Central memory CD8-positive, alpha-beta T cell (primary cell): ENCODE measurements around the gene PDXDC1.
A peak's percentile ranks its signal among the peaks of the same experiment; 100 is the strongest.
"Not testable (repeated sequence)": the region's sequence is repeated elsewhere in the genome, so short reads cannot be mapped to it uniquely, and the experiment has no call there.

Experiments used
- ATAC-seq: fragments of 150-1000 bp; cut with Tn5 transposase; replicated peaks from 2 replicates; pipeline ENCODE4 v1.10.0; 2022; ENCODE audit warnings: mild to moderate bottlenecking, moderate FRiP score, moderate number of reproducible peaks; ENCODE audit not compliant: poor library complexity, severe bottlenecking; ENCODE audit errors: extremely low read depth
- DNase-seq, 2 donors: peaks; one replicate each; pipeline ENCODE4 v3.0.0; 2021; ENCODE audit warnings: low spot score in 2 of 2
- H3K27ac Mint-ChIP-seq: one replicate; pipeline ENCODE4 v1.8.0; 2022; ENCODE audit warnings: low read depth, mild to moderate bottlenecking, moderate library complexity, mixed read lengths
- H3K27me3 Mint-ChIP-seq: one replicate; pipeline ENCODE4 v1.8.0; 2022; ENCODE audit warnings: mixed read lengths
- H3K36me3 Mint-ChIP-seq: one replicate; pipeline ENCODE4 v1.8.0; 2022; ENCODE audit warnings: mild to moderate bottlenecking, moderate library complexity, mixed read lengths; ENCODE audit not compliant: insufficient read depth
- H3K4me1 Mint-ChIP-seq: one replicate; pipeline ENCODE4 v1.8.0; 2022; ENCODE audit warnings: mixed read lengths
- H3K4me3 Mint-ChIP-seq: one replicate; pipeline ENCODE4 v1.8.0; 2022; ENCODE audit warnings: mild to moderate bottlenecking, moderate library complexity, mixed read lengths
- H3K9me3 Mint-ChIP-seq: one replicate; pipeline ENCODE4 v1.8.0; 2022; ENCODE audit warnings: mixed read lengths

PDXDC1 gene

GRCh38 chr16:14958323-14958600, 16.6 kb upstream of the PDXDC1 start:
- Mint-ChIP-seq H3K27me3 (peaks cover 23% of the 10 kb centered on the region), H3K4me1 (no peaks in the 10 kb centered on the region), H3K4me3 (no peak overlapping the region), H3K36me3 (no peaks in the 10 kb centered on the region), H3K9me3 (peaks cover 3% of the 10 kb centered on the region), H3K27ac (no peak overlapping the region)
- ATAC-seq (no peak), DNase-seq (no peak)

GRCh38 chr16:14958970-14959369, 15.9 kb upstream of the PDXDC1 start:
- Mint-ChIP-seq H3K27ac (no peak overlapping the region), H3K36me3 (no peaks in the 10 kb centered on the region), H3K9me3 (peaks cover 6% of the 10 kb centered on the region), H3K4me1 (no peaks in the 10 kb centered on the region), H3K27me3 (peaks cover 29% of the 10 kb centered on the region), H3K4me3 (no peak overlapping the region)
- DNase-seq (no peak), ATAC-seq (no peak)

GRCh38 chr16:14961405-14962186, 13.2 kb upstream of the PDXDC1 start:
- Mint-ChIP-seq H3K27ac (no peak overlapping the region), H3K4me1 (no peaks in the 10 kb centered on the region), H3K27me3 (peaks cover 44% of the 10 kb centered on the region), H3K4me3 (no peak overlapping the region), H3K9me3 (peaks cover 6% of the 10 kb centered on the region), H3K36me3 (no peaks in the 10 kb centered on the region)
- ATAC-seq = no peak
- no peak for DNase-seq

- Mint-ChIP-seq H3K27ac (no peak overlapping the region), H3K36me3 (peaks cover 2% of the 10 kb centered on the region), H3K9me3 (peaks cover 6% of the 10 kb centered on the region)
Observed at GRCh38 chr16:14963281-14964173, 11.3 kb upstream of the PDXDC1 start.

GRCh38 chr16:14965328-14965727, 9.5 kb upstream of the PDXDC1 start:
- no peak for ATAC-seq

More at GRCh38 chr16:14963281-14964173, 11.3 kb upstream of the PDXDC1 start:
- Mint-ChIP-seq H3K4me3 (no peak overlapping the region), H3K27me3 (peaks cover 44% of the 10 kb centered on the region), H3K4me1 (no peaks in the 10 kb centered on the region)
- DNase-seq = peak in 1 of 2 donors; percentile 12
- no peak for ATAC-seq

GRCh38 chr16:14969795-14970194, 5.0 kb upstream of the PDXDC1 start:
- not testable (repeated sequence) for H3K36me3 Mint-ChIP-seq, ATAC-seq, H3K9me3 Mint-ChIP-seq, H3K4me1 Mint-ChIP-seq, H3K4me3 Mint-ChIP-seq, DNase-seq, H3K27ac Mint-ChIP-seq
- peaks cover 13% of the 10 kb centered on the region for H3K27me3 Mint-ChIP-seq

More at GRCh38 chr16:14965328-14965727, 9.5 kb upstream of the PDXDC1 start:
- no peak for DNase-seq
- Mint-ChIP-seq H3K27ac (no peak overlapping the region), H3K36me3 (peaks cover 2% of the 10 kb centered on the region), H3K4me1 (no peaks in the 10 kb centered on the region), H3K9me3 (peaks cover 6% of the 10 kb centered on the region), H3K27me3 (peaks cover 44% of the 10 kb centered on the region), H3K4me3 (no peak overlapping the region)

- ATAC-seq, H3K4me3 Mint-ChIP-seq, DNase-seq, H3K27ac Mint-ChIP-seq, H3K27me3 Mint-ChIP-seq, H3K9me3 Mint-ChIP-seq: not testable (repeated sequence)
- peaks cover 14% of the 10 kb centered on the region for H3K36me3 Mint-ChIP-seq
- H3K4me1 Mint-ChIP-seq = peaks cover 12% of the 10 kb centered on the region
Observed at GRCh38 chr16:14971621-14972228, 3.1 kb upstream of the PDXDC1 start.

- H3K27me3 Mint-ChIP-seq, H3K9me3 Mint-ChIP-seq, ATAC-seq, DNase-seq, H3K27ac Mint-ChIP-seq: not testable (repeated sequence)
- Mint-ChIP-seq H3K36me3 (peaks cover 12% of the 10 kb centered on the region), H3K4me1 (peaks cover 17% of the 10 kb centered on the region), H3K4me3 (peak overlapping the region; percentile 89)
Observed at GRCh38 chr16:14973785-14974322, 972 bp upstream of the PDXDC1 start.

GRCh38 chr16:14974331-14974655, 533 bp upstream of the PDXDC1 start:
- H3K9me3 Mint-ChIP-seq = not testable (repeated sequence)

GRCh38 chr16:14975418-14976194, 780 bp downstream of the PDXDC1 start:
- peak; percentile 56 to 59 for DNase-seq
- peak overlapping the region; percentile 89 for H3K4me3 Mint-ChIP-seq

More at GRCh38 chr16:14974331-14974655, 533 bp upstream of the PDXDC1 start:
- Mint-ChIP-seq H3K4me3 (peak overlapping the region; percentile 89), H3K4me1 (peaks cover 17% of the 10 kb centered on the region), H3K36me3 (peaks cover 12% of the 10 kb centered on the region), H3K27ac (peak overlapping the region; percentile 88)
- DNase-seq, H3K27me3 Mint-ChIP-seq: not testable (repeated sequence)
- ATAC-seq = peak; percentile 1

GRCh38 chr16:14976971-14977736, 2.3 kb downstream of the PDXDC1 start:
- H3K27me3 Mint-ChIP-seq, DNase-seq, ATAC-seq, H3K27ac Mint-ChIP-seq, H3K9me3 Mint-ChIP-seq: not testable (repeated sequence)
- peak overlapping the region; percentile 89 for H3K4me3 Mint-ChIP-seq
- H3K4me1 Mint-ChIP-seq = peaks cover 43% of the 10 kb centered on the region
- peaks cover 14% of the 10 kb centered on the region for H3K36me3 Mint-ChIP-seq

More at GRCh38 chr16:14975418-14976194, 780 bp downstream of the PDXDC1 start:
- peaks cover 27% of the 10 kb centered on the region for H3K4me1 Mint-ChIP-seq
- not testable (repeated sequence) for H3K27me3 Mint-ChIP-seq, H3K9me3 Mint-ChIP-seq
- H3K36me3 Mint-ChIP-seq = peaks cover 12% of the 10 kb centered on the region
- peak; percentile 46 for ATAC-seq
- peak overlapping the region; percentile 88 for H3K27ac Mint-ChIP-seq
